HG03432 (cell line): ENCODE data around the gene FRMD5.

Experiments
- ATAC-seq: cut with Tn5 transposase; IDR thresholded peaks from one replicate; pipeline ENCODE4 v1.9.1; 2021; ENCODE audit warnings: mild to moderate bottlenecking, moderate library complexity; ENCODE audit not compliant: unreplicated experiment

The FRMD5 gene

DNA sequence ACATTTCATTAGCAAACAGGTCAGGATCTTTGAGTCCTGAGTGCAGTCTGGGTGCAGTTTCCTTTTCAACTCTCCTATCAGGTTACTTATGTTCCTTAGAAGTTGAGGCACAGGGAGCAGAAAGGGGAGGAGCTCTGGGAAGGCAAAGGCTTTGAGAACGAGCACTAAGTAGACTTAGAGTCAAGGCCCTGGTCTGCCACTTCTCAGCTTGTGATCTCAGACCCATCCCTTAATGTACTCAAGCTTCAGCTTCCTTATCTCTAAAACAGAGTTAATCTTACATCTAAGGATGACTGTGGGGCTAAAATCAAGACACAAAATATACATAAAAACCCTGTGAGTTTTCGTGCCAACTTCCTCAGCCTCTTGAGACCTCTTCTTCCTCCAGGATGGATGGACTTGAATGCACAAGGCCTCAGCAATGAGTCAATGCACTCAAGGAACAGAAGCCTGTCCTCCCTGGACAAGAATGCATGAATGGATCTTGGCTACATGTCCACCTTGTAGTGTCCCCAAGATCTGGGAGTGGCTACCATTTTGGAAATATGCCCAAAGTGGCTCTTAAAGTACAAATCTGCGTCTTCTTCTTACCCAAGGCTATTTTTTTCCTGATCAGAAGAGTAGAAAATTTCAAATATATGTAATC lies 263.2 kb downstream of the FRMD5 start:
- no peak for ATAC-seq

DNA sequence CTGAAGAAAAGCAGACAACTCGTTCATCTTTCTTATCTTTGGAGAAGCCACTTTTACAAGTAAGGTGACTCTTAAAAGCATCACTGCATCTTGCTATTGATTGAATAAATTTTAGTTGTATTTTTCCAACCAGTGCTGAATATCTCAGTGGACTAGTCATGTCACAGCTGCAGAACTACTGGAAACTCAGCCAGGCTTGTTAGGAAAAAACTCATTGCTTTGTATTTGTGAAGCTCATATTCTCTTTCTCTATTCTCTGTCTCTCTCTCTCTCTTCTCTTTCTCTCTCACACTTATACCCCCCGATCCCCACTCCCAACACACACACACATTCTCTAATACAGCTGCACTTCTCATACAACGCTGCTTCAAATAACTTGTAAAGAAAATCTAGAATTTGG lies 264.0 kb downstream of the FRMD5 start:
- no peak for ATAC-seq

DNA sequence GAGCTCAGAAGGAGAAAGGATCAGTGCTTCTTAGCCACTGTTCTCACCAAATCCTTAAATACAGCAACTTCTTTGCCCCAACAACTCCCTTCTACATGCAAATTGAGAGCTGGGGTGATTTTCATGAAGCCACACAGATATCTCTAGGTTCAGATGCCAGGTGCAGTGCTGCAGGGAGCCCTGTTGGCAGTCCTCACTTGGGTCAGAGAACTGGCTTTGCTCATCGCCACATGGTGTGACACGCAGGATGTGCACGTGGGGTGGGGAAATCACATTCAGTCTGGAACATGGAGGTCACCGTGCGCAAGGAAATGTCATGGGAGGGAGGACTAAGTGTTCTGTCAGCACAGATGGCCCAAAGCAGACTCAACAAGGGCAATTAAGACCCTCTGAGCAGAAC lies 264.5 kb downstream of the FRMD5 start:
- ATAC-seq = no peak

DNA sequence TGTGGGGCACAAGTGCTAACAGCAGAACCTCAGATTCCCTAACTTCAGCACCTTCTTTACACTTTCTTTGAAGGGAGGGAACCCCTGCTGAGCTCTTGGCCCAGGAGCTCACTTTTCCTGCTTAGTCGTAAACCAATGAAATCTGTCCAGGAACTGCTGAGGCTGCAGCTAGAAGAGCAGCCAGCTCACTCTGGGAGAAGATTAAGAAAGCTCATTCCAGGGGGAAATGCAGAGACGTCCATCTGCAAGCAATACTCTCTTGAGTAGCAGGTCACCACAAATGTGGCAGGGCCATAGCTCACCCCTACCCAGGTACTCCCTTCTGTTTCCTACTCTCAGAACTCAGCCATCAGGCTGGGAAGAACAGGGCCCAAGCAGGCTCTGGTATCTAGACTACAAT lies 265.0 kb downstream of the FRMD5 start:
- no peak for ATAC-seq

DNA sequence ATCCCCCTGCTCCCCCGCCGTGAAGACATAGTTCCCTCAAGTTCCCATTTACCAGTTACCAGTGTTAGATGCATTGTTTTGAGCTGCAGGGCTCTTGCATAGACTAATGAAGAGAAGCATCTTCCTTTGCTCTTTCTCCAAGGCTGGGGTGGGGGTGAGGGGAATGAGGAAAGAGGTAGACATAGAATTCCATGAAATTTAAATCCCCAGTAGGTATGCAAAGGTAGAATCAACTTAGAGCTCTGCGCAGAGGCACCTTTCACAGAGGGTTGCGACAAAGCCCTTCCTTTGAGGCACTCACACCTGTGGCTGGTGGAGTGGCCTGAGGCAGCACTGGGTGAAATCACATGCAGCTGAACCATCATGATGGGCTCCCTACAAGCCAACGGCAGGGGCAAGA lies 266.9 kb downstream of the FRMD5 start:
- ATAC-seq = no peak

DNA sequence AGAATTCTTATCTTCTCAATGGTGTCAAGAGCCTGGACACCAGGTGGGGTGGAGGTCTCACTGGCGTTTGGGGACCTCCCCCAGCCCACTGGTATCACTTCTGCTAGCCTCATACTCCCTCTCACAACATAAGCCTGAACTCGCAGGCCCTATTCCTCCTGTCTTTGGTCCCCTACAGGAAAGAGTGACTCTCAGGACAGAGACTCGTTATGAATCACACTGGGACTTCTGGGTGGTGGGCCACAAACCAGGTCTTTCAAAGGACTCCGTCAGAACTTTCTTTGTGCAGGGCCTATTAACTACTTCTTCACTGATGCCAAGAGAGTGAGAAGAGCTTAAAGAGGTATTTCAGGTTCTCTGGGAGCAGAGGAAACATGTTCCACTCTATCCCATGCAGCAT lies 267.9 kb downstream of the FRMD5 start:
- ATAC-seq = no peak

DNA sequence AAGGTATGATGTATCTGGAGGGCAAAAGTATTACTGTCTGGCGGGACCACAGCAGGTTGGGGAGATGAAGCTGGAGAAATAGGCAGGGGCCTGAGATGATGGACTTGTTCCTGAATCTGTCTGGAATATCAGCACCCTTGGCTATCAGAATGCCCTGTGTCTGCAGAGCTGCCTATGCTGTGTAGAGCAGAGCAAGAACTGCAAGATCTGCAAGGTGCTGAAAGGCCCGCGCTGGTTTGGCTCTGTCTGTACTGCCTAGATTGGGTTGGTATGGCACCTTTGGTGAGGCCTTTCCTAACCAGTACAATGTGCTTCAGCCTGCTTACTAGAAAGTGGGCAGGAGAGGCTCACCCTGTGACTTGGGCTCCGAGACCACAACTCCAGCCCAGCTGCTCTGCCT lies 271.5 kb downstream of the FRMD5 start:
- no peak for ATAC-seq

DNA sequence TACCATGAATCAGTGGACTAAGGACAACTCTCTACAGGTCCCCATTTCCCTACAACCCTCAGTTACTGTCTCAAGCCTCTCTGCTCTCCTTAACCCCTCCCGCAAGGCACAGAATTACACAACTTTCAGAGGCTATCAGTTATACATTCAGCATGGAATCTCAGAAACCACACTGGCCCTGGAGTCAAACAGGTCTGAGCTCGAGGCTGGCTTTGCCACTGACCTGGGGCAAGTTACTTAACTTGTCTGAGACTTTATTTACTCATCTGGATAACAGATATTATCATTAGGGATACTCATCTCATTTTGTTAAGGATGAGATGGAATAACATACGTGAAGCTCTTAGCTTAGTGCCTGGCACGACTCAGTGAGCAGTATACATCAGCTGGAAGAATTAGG lies 273.1 kb downstream of the FRMD5 start:
- ATAC-seq = no peak

DNA sequence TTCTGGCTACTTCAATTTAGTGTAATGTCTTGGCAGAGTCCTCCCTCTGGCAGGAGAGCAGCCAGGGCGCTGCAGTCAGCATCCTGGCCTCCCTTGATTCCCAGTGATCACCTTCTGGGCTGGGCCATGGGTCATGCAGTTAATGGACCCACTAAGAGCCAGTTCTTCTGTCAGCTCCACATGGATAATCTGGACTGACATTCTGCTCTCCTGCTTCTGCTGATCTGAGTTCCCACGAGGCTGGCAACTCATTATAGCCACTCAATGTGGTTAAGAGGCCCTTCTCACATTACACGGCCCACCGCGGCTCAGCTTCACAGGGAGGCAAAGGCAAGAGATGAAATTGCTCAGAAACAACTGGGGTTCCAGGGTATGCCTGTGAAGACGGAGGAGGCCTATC lies 274.3 kb downstream of the FRMD5 start:
- ATAC-seq = no peak

DNA sequence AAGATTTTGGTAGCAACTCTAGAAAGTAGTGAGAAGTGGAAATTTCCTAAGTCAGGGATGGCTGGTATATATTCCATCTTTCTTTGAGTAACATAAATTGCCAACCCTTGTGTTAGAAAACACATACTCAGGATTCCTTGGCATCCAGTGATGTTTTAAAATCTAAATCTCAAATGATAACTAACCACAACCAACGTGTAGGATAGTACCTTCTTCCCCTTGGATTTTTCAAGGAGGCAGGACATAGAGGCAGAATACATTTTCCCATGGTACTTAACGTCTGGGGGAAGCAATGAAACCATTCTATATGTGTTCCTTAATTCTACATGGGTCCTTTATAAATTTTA lies 274.8 kb downstream of the FRMD5 start:
- ATAC-seq = no peak

DNA sequence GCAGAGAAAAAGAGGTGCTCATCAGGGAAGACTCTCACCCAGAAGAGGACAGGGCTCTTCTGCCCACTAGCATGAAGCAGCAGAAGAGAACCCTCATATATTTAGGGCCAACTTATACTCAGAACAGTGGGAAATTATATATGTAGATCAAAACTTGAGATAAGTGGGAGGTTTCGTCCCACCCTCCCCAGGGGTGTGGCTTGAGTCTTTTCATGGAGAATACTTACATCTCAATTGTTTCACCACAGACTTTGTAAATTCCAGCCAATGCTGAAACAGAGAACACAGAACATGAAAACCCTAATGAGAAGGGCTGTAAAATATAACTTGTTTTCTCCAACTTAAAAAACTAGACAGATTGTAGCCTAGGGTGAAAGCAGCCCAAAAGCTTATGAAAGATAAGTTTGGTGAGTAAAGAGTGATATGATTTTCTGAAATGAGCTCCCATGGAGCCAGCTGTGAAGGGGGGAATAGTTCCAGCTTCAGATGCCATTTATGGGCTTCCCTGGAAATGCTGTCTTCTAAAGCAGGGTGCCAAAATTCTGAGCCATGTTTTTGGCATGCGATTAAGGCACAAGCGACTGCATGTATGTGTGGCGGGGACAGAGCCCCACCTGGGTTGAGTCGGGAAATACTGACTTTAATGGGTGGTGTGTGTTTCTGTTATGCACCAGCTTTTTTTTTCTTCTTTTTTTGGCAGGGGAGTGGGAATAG lies 275.4 kb downstream of the FRMD5 start:
- ATAC-seq = no peak

DNA sequence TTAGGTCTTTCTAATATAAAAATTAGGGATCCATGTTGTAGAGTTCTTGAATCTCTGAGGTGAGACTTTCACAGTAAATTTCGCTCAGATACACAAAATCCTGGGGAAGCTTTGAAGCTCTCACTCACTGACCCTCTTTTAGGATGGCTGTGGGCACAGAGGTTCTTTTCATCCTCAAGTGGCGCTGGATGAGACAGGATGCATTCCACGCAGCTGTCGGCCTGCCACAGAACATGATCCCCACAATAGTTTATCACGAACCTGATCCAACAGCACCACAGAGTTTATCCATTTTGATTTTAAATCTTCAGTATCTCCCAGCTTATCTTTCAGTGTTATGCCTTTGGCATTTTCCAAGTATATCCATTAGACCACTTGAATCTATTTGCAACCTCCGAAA lies 276.4 kb downstream of the FRMD5 start:
- ATAC-seq = no peak

DNA sequence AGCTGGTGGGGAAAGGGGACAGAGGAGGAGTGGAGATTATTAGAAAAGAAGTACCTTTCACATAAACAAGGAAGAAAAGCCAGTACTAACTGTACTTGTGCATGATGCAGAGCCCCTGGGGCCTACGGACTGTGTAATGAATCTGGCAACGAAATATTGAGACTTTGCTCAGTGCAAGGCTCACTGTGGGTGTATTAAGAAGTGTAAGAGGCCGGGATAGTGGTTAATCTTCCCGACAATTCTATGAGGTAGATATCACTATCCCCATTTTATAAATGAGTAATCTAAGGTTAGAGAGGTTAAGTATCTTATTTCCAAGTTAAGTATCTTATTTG lies 278.8 kb downstream of the FRMD5 start:
- ATAC-seq = no peak

DNA sequence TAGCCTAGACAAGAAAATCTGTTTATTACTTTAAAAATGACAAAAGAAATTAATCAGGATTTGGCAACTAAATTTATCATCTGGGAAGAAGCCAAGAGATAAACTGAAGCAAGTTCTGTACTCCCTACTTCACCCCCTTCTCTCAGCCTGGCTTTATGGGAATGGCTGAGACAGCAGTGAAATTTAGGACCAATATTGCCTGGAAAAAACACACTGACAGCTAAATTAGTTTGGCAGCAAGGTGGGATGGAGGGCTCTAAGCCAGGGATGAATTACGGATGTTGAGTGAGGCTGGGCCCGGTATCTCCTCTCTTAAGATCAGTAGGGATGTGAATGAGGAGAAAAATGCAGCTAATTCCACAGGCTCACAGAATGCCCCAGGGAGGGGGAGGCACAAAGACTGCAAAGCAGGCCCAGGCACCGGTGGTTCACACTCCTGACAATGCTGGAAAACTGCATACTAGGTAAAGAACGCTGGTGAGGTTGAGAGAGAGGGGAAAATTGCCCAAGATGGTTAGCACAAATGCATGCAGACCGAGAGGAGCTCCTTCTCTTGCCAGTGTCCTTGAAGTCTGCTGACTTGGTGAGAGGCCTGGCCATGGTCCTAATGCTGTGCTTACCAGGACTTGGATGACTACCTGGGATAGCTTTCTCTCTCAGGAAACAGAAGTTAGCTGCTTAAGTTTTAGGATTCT lies 279.3 kb downstream of the FRMD5 start:
- no peak for ATAC-seq

DNA sequence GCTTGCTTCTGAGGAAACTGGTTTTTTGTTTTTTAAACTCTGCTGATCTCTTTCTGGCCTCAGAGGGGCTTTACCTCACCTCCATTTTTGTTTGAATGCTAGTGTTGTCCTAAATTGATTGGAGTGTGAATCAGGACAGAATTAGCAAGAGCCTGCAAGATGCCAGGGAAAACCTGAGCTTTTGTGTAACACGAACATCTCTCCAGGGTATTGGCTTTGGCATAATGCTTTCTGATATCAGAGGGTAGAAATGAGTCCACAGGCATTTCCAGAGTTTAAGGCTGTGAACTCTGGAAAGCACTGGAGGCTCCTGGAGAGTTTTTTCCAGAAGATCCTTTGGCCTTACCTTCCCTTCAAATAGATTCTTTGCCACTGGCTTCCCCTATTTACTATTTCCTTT lies 281.1 kb downstream of the FRMD5 start:
- ATAC-seq = no peak

DNA sequence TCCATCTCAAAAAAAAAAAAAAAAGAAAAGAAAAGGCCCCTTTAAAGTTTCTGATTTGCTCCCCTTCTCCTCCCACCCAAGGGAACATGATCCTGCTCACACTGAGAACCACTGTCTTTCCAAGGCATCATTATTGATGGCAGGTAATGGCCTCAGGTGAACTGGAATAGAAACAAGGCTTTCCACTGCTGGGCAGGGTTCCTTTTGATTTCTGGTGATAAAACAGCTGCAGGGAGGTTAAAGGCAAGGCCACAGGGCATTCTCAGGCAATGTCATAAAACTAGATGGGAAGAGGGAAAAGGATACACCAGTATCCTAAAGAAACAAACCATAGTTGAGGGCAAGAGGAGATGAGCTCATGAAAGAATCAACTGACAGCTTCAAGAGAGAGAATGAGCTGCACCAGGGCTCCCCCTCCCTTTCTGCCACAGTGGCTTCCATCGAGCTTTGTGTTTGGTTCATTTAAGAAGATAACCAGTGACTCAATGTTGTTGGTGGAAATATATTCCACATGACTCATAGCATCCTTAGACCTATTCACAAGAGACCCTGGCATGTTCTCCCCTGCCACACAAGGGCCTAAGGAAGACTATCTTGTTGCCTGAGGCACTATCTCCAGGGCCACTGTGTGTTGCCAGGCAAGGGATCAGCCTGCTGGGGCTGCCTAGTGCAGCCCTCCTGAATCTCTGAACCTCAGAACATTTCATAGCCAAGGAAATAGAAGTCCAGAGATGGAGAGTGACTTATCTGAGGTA lies 281.9 kb downstream of the FRMD5 start:
- no peak for ATAC-seq

DNA sequence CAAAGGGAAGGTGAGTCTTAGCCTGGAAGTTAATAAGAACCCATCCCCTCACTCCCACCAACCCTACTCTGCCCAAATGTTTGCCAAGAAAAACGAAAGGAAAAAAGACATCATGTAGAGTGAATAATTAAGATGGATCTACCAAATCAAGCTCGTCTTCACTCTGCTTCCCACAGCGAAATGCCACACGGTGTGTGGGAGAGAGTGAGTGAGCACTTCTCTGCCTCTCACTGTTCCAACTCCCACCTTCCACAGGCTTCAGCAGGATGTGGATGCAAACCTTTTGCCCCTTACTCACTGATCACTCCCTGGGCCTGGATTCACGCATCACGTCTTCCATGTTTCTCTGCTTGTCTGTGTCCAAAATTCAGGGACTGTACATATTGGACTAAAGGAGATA lies 282.9 kb downstream of the FRMD5 start:
- ATAC-seq = no peak

DNA sequence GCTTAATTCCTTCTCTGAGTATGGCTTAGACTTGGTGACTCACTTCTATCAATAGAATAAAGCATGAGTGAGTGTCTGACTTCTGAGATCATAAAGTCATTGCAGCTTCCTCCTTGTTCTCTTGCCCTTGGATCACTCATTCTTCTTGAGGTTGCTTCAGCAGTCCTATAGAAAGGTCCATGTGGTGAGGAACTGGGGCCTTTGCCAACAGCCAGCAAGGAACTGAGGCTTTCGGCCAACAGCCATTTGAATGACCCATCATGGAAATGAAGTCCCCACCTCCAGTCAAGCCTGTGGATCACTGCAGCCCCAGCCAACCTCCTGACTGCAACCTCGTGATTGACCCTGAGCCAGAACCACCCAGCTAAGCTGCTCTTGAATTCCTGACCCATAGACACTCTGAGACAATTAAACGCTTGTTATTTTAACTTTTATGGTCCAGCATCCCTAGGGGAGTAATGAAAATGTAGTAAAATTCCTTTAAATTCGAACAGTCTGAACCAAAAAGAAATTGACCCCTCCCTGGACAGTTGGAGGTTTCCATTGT lies 283.8 kb downstream of the FRMD5 start:
- no peak for ATAC-seq

DNA sequence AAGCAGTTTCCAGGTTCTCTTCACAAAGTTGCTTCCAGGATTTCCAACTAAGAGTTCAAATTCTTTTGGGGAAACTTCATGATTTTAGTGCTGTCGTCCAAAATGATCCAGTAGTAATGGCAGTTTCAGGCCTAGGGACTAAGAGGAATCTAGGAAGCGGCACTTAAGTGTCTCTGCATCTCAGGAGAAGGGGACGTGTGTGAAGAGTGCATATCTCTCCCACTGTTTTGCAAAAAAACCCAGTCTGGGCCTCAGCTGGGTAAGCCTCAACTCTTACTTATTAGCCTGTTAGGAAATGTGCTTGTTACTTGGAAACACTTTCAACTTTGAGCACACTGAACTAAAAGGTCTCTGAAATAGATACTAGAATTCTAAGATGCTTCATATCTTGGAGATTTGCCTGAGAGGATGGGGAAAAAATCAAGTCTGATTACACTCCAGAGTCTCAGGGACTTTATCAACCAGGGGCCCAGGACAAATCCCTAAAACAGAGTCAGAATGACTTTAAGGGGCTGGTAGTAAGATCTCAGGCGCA lies 286.5 kb downstream of the FRMD5 start:
- no peak for ATAC-seq

DNA sequence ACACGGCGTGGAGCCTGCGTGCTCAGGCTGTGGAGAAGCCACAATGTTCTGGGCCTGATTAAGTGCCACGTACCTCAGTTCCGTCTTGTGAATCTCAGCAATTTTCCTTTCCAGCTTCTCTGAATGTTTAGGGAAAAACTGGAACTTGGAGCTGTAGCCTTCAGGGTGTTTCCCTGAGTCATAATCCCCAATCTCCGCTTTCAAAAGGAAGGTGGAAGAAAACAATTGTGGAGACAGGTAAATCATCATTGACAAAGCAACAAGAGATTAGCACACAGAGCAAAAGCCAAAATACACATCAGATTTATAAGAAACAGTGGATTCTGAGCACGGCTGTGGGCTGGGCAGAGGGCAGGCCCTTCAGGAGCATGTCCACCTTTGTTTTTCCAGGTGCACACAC lies 289.3 kb downstream of the FRMD5 start:
- ATAC-seq = no peak

DNA sequence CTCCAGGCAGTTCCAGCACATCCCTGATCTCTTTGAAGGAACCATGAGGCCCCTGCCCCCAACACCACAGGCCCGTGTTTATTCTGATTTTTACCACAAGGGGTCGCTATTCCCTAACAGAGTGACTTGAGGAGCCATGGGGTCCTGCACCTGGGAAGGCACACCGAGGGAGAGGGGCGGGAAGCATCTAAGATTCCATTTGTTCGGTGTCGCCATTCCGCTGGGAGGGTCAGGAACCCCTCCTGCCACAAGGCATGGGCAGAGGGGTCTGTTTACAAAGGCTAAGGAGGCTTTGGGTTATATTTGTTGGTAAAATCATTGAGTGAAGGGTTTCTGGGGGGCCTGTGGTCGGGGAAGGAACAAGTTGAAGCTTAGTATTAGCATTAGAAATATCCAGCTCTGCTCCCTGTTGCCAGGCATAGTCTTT lies 291.2 kb downstream of the FRMD5 start:
- no peak for ATAC-seq
